Measurements from ENCODE around the gene ARHGAP24.

- no peak for TF ChIP-seq CTCF (IDR thresholded peaks at IDR 0.05)
- no peak for TF ChIP-seq POLR2A (IDR thresholded peaks at IDR 0.05)
Observed at GRCh38 chr4:85457752-85458467, 17.0 kb upstream of the ARHGAP24 start.

Data from esophagus squamous epithelium (tissue), 4 donors.